Suppressor macrophage treated with lipopolysaccharide for 4 hours (primary cell): ENCODE results near the gene HSD17B3.
"Not testable (repeated sequence)": the region's sequence is repeated elsewhere in the genome, so short reads cannot be mapped to it uniquely, and the experiment has no call there.

Experiments
- DNase-seq: peaks from one replicate; pipeline ENCODE4 v3.0.0-alpha.2; 2020

The HSD17B3 gene

DNA sequence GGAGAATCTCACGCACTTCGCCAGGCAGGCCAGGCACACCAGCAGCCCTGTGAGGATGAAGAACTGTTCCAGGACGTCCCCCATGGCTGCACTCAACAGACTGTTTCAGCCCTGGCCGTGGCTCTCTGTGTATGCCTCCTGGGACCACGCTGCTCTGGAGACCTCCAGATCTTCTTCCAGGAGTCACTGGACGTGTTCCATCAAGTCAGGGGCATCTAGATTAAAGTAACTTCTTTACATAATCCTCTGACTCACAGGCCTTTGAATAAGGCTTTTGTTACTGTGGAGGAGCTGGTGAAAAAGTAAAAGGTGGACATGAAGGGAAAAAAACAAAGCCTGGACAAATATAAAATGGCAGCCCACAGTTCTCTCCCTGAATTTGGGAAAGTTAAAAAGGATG lies at the start of gene HSD17B3:
HSD17B3 (minus strand) TSS at position 156 of the 400 bp plus-strand sequence; CDS start at position 84, 72 bp downstream.
- no peak for DNase-seq

DNA sequence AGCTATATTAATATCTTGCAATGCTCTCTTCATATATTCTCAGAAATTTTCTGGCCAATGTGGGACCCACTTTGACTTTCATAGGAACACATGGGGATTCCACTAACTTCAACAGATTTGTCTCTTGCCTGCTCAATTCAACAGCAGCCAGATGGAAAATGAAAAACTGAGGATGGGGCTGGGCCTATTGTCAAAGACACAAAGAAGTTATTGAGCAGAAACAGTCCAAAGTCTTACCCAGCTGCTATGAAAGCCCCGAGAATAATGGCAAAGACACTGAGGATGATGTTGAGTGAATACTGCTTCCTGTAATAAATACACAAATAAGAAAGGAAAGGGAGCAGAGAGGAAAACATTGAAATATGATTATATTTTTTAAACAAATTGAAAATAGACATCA lies 48.9 kb upstream of the HSD17B3 start:
- no peak for DNase-seq

DNA sequence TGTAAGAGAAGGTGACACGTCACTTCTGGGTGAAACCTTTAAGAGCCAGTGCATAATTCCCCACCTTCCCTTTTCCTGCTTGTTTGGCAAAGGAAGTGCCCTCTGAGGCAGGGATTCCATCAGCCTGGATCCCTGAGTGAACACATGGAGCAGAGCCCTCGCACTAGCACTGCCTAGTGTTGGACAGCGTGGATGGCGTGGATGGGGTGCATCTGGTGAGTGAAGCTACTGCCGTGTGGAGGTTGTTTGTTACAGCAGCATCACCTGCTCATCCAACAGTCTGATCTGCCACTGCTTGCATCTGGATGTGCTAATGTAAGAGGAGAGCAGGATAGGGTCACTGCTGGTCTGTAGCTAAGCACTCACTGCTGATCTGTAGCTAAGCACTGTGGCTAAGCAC lies 46.3 kb upstream of the HSD17B3 start:
- DNase-seq, result no peak

DNA sequence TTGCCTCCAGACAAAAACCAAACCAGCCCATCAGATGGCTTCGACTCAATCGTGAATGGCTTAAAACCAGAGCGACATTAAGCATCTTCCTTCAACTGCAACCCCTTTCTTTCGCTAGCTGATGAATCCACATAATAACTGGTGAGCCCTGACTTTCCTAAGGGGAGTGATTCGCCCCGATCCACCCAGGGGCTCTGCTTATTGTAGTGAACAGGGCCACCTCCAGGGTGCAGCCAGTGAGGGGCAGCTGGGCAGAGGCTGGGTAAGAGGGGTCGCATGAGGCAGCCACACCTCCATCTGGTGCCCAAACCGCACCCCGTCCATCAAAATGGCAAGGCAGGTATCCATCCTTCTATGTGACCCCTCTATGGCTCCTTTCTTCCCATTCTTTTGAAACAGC lies 43.6 kb upstream of the HSD17B3 start:
- no peak for DNase-seq

GRCh38 chr9:96344458-96345180 lies 42.6 kb upstream of the HSD17B3 start:
- DNase-seq, result peak; percentile 54

DNA sequence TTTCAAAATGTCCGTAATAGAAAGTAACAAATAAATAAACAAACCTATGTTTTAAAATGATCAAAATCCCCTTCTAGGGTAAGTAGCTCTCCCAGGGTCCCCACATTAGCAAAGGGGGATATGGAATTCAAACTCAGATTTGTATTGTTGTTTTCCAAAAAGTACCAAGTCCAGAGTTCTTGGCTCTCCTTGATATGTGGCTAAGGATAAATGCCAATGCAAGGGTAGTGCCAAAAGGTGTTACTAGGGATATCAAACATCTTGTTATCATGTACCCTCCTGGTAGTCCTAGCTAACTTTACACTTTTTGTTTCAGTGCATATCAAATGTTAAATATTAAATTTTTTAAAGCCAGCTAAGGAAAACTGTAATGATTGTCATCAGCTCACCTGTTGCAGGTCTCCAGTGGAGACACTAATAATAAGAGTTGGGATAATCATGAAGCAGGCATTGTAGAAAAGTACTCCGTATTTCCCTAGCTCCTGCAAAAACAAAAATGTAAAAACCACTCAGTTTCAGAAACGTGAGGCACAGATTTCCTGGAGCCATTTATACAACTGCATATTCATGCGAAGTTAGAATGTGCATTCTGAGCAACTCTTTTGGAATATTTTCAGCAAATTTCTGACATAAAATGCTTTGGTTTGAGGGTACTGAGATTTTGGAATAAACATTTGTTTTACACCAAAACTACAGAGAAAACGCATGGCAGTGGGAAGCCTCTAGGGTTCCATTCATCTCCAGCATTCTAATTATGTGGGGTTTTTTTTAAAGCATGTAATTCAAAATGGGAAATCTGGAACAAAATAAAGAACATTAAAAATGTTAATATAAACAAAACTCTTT lies 41.8 kb upstream of the HSD17B3 start:
- DNase-seq, result no peak

GRCh38 chr9:96342571-96343245 lies 40.7 kb upstream of the HSD17B3 start:
- no peak for DNase-seq

DNA sequence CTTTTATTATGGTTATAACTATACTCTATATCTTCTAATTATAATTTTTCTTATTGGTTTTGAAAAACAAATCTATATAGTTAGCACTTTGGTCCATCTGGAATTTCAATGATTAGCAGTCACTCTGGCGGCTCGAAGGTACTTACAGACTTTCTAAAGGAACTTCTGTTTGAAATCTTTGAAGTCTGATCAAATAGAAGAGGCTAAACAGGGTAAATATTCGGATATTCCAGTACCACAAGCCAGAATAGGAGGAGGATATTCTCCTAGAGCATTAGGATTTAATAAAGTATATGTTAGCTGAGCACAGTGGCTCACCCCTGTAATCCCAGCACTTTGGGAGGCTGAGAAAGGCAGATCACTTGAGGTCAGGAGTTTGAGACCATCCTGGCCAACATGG lies 38.7 kb upstream of the HSD17B3 start:
- no peak for DNase-seq

- no peak for DNase-seq
These were observed 36.3 kb upstream of the HSD17B3 start for GRCh38 chr9:96338299-96338698.

DNA sequence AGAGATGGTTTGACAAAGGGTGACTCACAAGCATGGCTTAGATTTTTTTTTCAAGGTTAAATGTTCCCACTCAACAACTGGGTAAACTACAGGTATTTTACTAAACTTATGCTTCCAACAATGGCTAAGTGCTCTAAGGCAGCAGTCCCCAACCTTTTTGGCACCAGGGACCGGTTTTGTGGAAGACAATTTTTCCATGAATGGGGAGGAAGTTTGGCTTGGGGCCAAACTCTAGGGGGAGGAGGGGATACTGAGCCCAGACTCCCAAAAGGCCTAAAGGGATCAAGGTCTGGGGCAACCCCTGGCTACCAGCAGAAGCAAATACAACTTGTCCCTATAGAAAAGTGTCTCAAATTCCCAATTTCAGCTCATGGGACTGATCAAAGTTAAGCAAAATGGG lies 32.0 kb upstream of the HSD17B3 start:
- no peak for DNase-seq

DNA sequence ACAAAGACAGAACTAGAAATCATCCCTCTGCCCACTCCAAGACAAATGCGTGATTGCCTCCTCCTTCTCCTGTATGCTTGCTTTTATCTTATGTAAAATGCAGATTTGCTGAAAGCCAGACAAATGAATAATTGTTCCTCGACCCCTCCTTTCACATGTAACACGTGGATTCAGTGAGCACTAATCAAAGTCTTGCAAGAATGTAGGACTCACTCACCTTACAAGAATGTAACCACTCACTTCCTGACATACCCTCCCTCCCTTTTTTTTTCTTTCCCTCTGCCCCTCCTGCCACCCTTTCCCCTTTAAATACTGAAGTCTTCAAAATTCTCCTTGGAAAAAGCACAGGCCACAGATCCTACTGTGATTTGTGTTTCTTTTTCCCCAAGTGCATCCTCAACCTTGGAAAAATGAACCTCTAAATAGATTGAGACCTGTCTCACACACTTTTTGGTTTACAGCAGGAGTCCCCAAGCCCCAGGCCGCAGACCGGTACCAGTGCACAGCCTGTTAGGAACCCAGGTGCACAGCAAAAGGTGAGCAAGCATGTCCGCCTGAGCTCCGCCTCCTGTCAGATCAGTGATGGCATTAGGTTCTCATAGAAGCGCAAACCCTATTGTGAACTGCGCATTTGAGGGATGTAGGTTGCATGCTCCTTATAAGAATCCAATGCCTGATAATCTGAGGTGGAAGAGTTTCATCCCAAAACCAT lies 29.4 kb upstream of the HSD17B3 start:
- no peak for DNase-seq

DNA sequence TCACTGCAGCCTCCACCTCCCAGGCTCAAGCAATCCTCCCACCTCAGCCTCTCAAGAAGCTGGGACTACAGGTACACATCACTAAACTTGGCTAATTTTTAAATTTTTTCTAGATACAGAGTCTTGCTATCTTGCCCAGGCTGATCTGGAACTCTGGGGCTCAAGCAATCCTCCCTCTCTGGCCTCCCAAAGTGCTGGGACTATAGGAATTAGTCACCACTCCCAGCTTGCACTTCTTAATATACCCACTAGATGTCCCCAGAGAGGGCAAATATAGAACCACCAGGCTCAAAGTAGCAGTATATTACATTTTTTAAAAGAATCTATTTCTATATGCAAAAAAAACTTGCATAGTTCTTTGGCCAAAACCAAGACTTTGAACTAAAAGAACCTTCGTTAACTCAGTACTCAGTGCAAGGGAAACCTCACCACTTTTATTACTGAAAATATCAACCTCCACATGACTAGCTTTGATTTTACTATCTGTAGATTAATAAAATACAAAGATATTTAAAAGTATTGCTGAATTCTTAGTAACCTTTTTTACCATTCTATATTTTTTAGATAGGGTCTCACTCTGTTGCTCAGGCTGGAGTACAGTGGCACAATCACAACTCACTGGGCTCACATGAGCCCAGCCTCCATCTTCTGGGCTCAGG lies 25.8 kb upstream of the HSD17B3 start:
- DNase-seq, result peak; percentile 77

DNA sequence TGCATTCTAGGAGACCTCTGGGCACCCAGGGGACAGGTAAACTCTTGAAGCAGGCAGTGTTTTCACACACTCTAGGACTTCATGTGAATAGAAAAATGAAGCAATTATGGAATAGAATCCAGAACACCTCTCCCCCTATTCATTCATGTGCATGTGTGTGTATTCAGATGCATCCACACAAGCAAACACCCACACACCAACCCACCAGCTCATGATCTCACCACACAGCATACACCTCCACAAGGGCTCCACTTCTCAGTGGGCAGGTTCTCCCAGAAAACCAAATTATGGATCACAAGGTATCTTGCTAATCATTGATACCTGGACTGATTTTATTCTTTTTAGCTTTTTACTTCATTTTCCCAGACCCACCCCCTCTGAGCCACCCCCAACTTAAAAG lies 21.2 kb upstream of the HSD17B3 start:
- no peak for DNase-seq

DNA sequence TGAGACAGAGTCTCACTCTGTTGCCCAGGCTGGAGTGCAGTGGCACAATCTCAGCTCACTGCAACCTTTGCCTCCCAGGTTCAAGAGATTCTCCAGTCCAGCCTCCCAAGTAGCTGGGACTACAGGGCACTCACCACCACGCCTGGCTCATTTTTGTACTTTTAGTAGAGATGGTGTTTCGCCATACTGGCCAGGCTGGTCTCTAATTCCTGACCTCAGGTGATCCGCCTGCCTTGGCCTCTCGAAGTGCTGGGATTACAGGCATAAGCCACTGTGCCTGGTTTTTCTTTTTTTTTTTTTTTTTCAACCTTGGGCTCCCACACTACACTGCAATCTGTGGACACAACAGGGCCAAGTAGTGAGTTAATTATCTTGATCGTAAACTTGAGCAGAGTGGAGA lies 20.8 kb upstream of the HSD17B3 start:
- not testable (repeated sequence) for DNase-seq

DNA sequence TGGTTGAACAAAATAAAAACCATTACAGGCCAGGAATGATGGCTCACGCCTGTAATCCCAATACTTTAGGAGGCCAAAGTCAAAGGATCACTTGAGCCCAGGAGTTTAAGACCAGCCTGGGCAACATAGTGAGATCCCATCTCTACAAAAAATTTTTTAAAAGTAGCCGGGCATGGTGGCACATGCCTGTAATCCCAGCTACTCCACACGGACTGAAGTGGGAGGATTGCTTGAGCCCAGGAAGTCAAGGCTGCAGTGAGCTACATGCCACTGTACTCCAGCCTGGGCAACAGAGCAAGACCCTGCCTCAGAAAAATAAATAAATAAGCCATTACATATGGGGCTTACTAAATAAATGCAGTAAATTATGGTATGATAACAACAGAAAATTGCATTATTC lies 20.2 kb upstream of the HSD17B3 start:
- DNase-seq, result not testable (repeated sequence)

- no peak for DNase-seq
These were observed 19.5 kb upstream of the HSD17B3 start for GRCh38 chr9:96321515-96321914.

DNA sequence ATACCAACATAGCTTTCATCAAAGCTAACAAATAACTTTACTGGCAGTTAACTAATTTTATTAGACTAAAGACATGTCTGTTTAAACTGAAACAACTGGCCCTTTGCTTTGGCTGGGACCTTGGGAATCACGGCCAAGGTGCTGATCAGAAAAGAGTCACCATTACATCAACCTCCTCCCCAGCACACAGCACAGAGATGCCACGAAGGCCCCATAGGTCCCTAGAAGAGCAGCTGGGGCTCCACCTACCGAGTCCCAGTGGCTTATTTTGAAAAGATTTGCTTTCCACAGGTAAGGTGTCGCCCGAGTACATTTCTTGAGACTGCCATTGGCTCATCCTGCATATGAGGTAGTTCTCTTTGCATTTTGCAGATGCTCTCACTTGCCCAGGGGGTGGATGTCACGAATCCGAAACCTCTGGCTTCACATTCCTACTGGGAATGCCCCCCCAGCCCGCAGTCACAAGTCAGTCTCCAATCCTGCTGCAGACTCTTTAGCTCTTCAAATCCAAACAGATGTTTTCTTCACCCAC lies 18.8 kb upstream of the HSD17B3 start:
- DNase-seq, result no peak

DNA sequence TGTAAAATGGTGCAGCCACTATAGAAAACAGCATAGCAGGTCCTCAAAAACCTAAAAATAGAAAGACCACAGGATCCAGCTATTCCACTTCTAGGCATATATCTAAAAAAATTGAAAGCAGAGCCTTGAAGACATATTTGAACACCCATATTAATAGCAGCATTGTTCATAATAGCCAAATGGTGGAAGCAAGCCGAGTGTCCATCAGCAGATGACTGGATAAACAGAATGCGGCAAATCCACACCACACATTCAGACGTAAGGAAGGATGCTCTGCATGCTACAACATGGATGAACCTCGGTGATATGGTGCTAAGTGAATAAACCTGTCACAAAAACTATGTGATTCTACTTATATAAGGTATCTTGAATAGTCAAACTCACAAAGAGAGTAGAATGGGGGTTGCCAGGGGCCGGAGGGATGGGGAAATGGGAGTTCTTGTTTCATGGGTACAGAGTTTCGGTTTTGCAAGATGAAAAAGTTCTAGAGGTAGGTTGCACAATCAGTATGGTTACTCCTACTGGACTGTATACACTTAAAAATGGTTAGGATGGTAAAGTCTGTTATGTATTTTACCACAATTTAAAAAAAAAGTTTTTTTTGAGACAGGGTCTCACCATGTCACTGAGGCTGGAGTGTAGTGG lies 17.1 kb upstream of the HSD17B3 start:
- DNase-seq, result peak; percentile 73

DNA sequence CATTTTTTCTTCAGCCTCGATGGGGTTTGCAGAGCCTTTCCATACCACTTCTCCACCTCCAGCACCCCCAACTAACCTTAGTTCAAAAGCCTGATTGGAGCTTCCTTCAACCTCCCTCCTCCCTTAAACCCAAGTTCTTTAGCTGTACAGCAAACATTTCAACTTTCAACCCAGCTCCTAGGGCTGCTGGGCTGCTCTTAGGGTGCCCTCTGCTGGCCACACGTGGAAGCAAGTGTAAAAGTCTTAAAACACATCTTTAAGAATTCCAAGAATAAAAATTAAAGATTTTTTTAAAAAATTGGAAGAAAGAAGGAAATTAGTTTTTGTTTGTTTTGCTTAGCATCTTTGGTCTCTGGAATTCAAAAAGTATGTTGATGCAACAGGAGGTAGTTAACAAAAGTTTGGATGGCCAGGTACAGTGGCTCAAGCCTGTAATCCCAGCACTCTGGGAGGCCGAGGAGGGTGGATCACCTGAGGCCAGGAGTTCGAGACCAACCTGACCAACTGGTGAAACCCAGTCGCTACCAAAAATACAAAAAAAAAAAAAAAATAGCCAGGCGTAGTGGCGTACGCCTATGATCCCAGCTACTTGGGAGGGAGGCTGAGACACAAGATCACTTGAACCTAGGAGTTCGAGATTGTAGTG lies 15.5 kb upstream of the HSD17B3 start:
- DNase-seq, result peak; percentile 68

DNA sequence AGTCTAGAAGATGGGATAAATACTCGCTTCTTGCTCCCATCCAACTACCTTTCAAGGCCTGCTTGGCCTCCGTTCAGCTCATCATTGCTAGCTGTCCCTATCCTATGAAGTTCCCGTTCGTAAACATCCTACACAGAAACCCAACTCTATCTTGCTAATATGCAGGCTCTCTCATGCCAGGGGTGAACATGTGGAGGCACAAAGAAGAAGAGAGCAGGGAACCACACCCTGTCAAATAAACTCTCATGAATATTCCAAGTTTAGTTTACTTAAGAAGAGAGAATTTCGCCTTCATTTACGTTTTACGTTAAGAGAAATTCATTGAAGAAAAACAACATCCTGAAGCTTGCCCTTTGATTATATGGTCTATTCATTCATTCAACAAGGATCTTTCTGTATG lies 7.9 kb upstream of the HSD17B3 start:
- DNase-seq, result no peak

DNA sequence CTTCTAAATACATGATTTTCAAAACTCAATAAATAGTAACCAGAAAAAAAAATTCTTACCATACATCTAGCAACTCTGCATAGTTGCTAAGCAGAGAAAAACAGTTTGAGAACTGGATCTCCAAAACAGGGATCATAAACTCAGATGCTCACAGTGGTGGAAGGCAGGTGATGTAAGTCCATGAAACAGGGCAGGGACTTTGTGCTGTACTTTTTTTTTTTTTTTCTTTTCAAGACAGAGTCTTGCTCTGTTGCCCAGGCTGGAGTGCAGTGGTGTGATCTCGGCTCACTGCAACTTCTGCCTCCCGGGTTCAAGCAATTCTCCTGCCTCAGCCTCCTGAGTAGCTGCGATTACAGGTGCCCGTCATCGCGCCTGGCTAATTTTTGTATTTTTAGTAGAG lies 5.0 kb upstream of the HSD17B3 start:
- not testable (repeated sequence) for DNase-seq
